PC-9 (cell line): ENCODE results near the gene SHROOM2.
A peak's percentile ranks its signal among the peaks of the same experiment; 100 is the strongest.

ENCODE experiments used
- CTCF ChIP-seq: fragments of 200-600 bp; sonication (generic); conservative IDR thresholded peaks from 2 replicates; pipeline ENCODE4 v1.6.1; 2017; ENCODE audit warnings: mixed run types, antibody characterized with exemption, mild to moderate bottlenecking, moderate library complexity
- EZH2 ChIP-seq: fragments of 200-600 bp; sonication (generic); IDR thresholded peaks from 2 replicates; pipeline ENCODE4 v1.8.0; 2017; ENCODE audit warnings: antibody characterized with exemption, low read depth

- TF ChIP-seq CTCF (peak; percentile 70), EZH2 (no peak)
Measured at GRCh38 chrX:9988762-9989161, 202.5 kb downstream of the SHROOM2 start.
